SK-N-SH (cell line): ENCODE measurements around the gene KRT13. TPM values are rescaled to one million over a fixed set of nuclear protein-coding genes. Genes with fewer than 3 reads are reported as not detected.

Experiments used
- CTCF ChIA-PET: fragments of 300-600, 350-600 bp; formaldehyde crosslinking; extraction: SDS; loops from one replicate; lab custom pipeline; 2021; lab: Yijun Ruan, JAX
- POLR2A ChIA-PET: fragments of 350-600 bp; sonication (Branson Sonifier 250); formaldehyde crosslinking; extraction: SDS; loops from one replicate; lab custom pipeline; 2020; ENCODE audit warnings: antibody characterized with exemption, inconsistent platforms; lab: Yijun Ruan, JAX
- DNase-seq: peaks from one replicate; pipeline ENCODE4 v3.0.0; 2012
- H2AFZ ChIP-seq: fragments of 200-600 bp; sonication (generic); 2 replicates; pipeline ENCODE4 v1.8.1; 2016; ENCODE audit warnings: antibody characterized with exemption, mild to moderate bottlenecking, low read depth
- H3F3A ChIP-seq: fragments of 200-600 bp; sonication (generic); replicated peaks from 2 replicates; pipeline ENCODE3; 2016; ENCODE audit warnings: antibody characterized with exemption, mild to moderate bottlenecking; ENCODE audit not compliant: insufficient read depth
- H3K27ac ChIP-seq, 2 experiments: fragments of 200-500 bp in 1 of 2; fragments of 200-600 bp in 1 of 2; sonication (Bioruptor generic) in 1 of 2; sonication (generic), shearing (Covaris generic) in 1 of 2; 2 replicates each; pipeline versions ENCODE4 v1.5.1 to v1.6.1; 2014 to 2016; ENCODE audit warnings: low read depth in 2 of 2, inconsistent platforms in 1 of 2, low read length in 1 of 2, mild to moderate bottlenecking in 1 of 2, mixed read lengths in 1 of 2
- H3K27me3 ChIP-seq: fragments of 200-600 bp; sonication (generic), shearing (Covaris generic); 2 replicates; pipeline ENCODE4 v1.6.1; 2016; ENCODE audit warnings: mixed run types; ENCODE audit not compliant: insufficient read depth
- H3K36me3 ChIP-seq, 2 experiments: fragments of 200-500 bp in 1 of 2; fragments of 200-600 bp in 1 of 2; sonication (Bioruptor generic) in 1 of 2; sonication (generic) in 1 of 2; replicated peaks in 1 of 2; 2 replicates each; pipeline versions ENCODE3 to v1.5.1; 2014 to 2016; ENCODE audit warnings: low read length in 1 of 2, mild to moderate bottlenecking in 1 of 2; ENCODE audit not compliant: insufficient read depth in 2 of 2, control insufficient read depth in 1 of 2
- H3K4me1 ChIP-seq, 2 experiments: fragments of 200-500 bp in 1 of 2; fragments of 200-600 bp in 1 of 2; sonication (Bioruptor generic) in 1 of 2; sonication (generic), shearing (Covaris generic) in 1 of 2; 2 replicates each; pipeline versions ENCODE4 v1.5.1 to v1.6.1; 2014 to 2016; ENCODE audit warnings: low read depth in 1 of 2, low read length in 1 of 2, mixed run types in 1 of 2; ENCODE audit not compliant: insufficient read depth in 2 of 2, control insufficient read depth in 1 of 2
- H3K4me2 ChIP-seq: fragments of 200-600 bp; sonication (generic), shearing (Covaris generic); 2 replicates; pipeline ENCODE4 v1.6.1; 2017; ENCODE audit warnings: mixed run types
- H3K4me3 ChIP-seq, 2 experiments: fragments of 200-500 bp in 1 of 2; fragments of 200-600 bp in 1 of 2; sonication (Bioruptor generic) in 1 of 2; sonication (generic), shearing (Covaris generic) in 1 of 2; 2 replicates each; pipeline versions ENCODE4 v1.5.1 to v1.8.1; 2014 to 2016; ENCODE audit warnings: low read depth in 2 of 2, inconsistent platforms in 1 of 2, low read length in 1 of 2, mild to moderate bottlenecking in 1 of 2, mixed read lengths in 1 of 2, moderate library complexity in 1 of 2
- H3K79me2 ChIP-seq: fragments of 200-600 bp; sonication (generic); 2 replicates; pipeline ENCODE4 v1.8.1; 2017; ENCODE audit warnings: mild to moderate bottlenecking; ENCODE audit not compliant: insufficient read depth
- H3K9ac ChIP-seq: fragments of 200-600 bp; sonication (generic); 2 replicates; pipeline ENCODE4 v1.6.1; 2017; ENCODE audit warnings: mixed run types
- H3K9me2 ChIP-seq: fragments of 200-600 bp; sonication (generic); 2 replicates; pipeline ENCODE4 v1.6.1; 2017; ENCODE audit warnings: mixed run types
- H3K9me3 ChIP-seq: fragments of 200-600 bp; sonication (generic); 2 replicates; pipeline ENCODE4 v1.6.1; 2017; ENCODE audit warnings: mixed run types, mild to moderate bottlenecking, moderate library complexity
- H4K20me1 ChIP-seq: fragments of 200-600 bp; sonication (generic); 2 replicates; pipeline ENCODE4 v1.6.1; 2017; ENCODE audit warnings: mild to moderate bottlenecking, mixed run types; ENCODE audit not compliant: insufficient read depth
- CHD2 ChIP-seq: fragments of 150-350 bp; IDR thresholded peaks from 2 replicates; pipeline ENCODE4 v1.6.1; 2018; ENCODE audit warnings: low read length; ENCODE audit not compliant: partially characterized antibody
- CTCF ChIP-seq: fragments of 200-600 bp; sonication (generic); IDR thresholded peaks from 2 replicates; pipeline ENCODE4 v1.6.1; 2017; ENCODE audit warnings: antibody characterized with exemption, mild to moderate bottlenecking, moderate library complexity
- GATA2 ChIP-seq: sonication (generic); formaldehyde crosslinking; IDR thresholded peaks from 2 replicates; pipeline ENCODE4 v1.5.0; 2020; ENCODE audit warnings: mild to moderate bottlenecking, missing genetic modification reagents
- NFIC ChIP-seq: IDR thresholded peaks from 2 replicates; pipeline ENCODE4 v1.4.0; 2012; ENCODE audit warnings: borderline replicate concordance
- PBX3 ChIP-seq: IDR thresholded peaks from 2 replicates; pipeline ENCODE4; 2012
- RAD21 ChIP-seq: IDR thresholded peaks from 2 replicates; pipeline ENCODE4 v1.6.1; 2012; ENCODE audit warnings: mild to moderate bottlenecking, low read length
- RFX5 ChIP-seq: IDR thresholded peaks from 2 replicates; pipeline ENCODE4 v1.6.1; 2012; ENCODE audit warnings: mild to moderate bottlenecking, improper control_type of control experiment, low read length
- SIN3A ChIP-seq: IDR thresholded peaks from 2 replicates; pipeline ENCODE4 v1.6.1; 2012; ENCODE audit warnings: low read depth, mild to moderate bottlenecking, low read length, moderate library complexity, borderline replicate concordance
- SMC3 ChIP-seq: IDR thresholded peaks from 2 replicates; pipeline ENCODE4 v1.6.1; 2012; ENCODE audit warnings: low read depth, low read length, improper control_type of control experiment
- ZBTB33 ChIP-seq: IDR thresholded peaks from 2 replicates; pipeline ENCODE4 v1.4.0; 2012; ENCODE audit warnings: low read depth, borderline replicate concordance
- WGBS: methylation state at CpG from one replicate; pipeline ENCODE4 v1.1.6; 2017; ENCODE audit warnings: low lambda C conversion rate; 5-methylcytosine and 5-hydroxymethylcytosine counted together
- polyA plus RNA-seq, 3 experiments: library from polyadenylated mRNA; depleted of rRNA; stranded (reverse); fragments of >200 nt; gene quantifications; 2 replicates each; pipeline ENCODE4 v1.2.3, GENCODE V29; 2012

The KRT13 gene
- polyA plus RNA-seq, 1 of the 3 experiments (the other 2 are of a cell fraction) = 0.39 TPM

- TF ChIP-seq CHD2 (no peak), ZBTB33 (no peak), RAD21 (peak; percentile 2; the same call in 1 of the 2 replicates), NFIC (0 out of 2 replicates have a peak, but pooled peaks have one; percentile 29), SIN3A (no peak), RFX5 (no peak), GATA2 (CRISPR knock-in tag) (peak; percentile 53)
- H3K9ac ChIP-seq = peak overlapping the region; percentile 51; the same call in 1 of the 2 replicates
- peak; percentile 77 for DNase-seq
- no peak overlapping the region; the same call in 1 of the 2 replicates for H2AFZ ChIP-seq
- H4K20me1 ChIP-seq = no peaks in the 10 kb centered on the region
- H3K4me3 ChIP-seq = no peak overlapping the region
- ChIA-PET CTCF (interaction anchor here (1.0 to 6.1 kb wide), 10 partner anchors 9 to 145 kb away, joined by 3 to 124 read pairs (median 4); no protein-coding TSS in a partner anchor), POLR2A (interaction anchor here (0.6 to 3.3 kb wide), 10 partner anchors 9 to 604 kb away, joined by 3 to 30 read pairs (median 3); partner anchors contain the start of gene EIF1)
- H3K79me2 ChIP-seq = no peaks in the 10 kb centered on the region
- H3K9me3 ChIP-seq = no peaks in the 10 kb centered on the region
- WGBS = 60% methylated on average over 8 of the region's 10 CpGs
- H3K27me3 ChIP-seq = no peaks in the 10 kb centered on the region
- peak overlapping the region; percentile 66 for H3K4me2 ChIP-seq
- H3K36me3 ChIP-seq = no peaks in the 10 kb centered on the region
- H3K4me1 ChIP-seq = peaks cover 41 to 61% of the 10 kb centered on the region in 2 experiments
- H3K9me2 ChIP-seq = no peaks in the 10 kb centered on the region
- H3F3A ChIP-seq = peaks cover 2% of the 10 kb centered on the region
- peak overlapping the region; percentile 59 to 75 for H3K27ac ChIP-seq
Observed at GRCh38 chr17:41520821-41521521, 15.6 kb upstream of the KRT13 start.

GRCh38 chr17:41519501-41520224, 14.3 kb upstream of the KRT13 start:
- H3K9me2 ChIP-seq = no peaks in the 10 kb centered on the region

More at GRCh38 chr17:41519501-41520224, 14.3 kb upstream of the KRT13 start:
- ChIA-PET CTCF (interaction anchor here (1.1 to 6.1 kb wide), 7 partner anchors 9 to 146 kb away, joined by 3 to 124 read pairs (median 4); no protein-coding TSS in a partner anchor), POLR2A (interaction anchor here (1.3 to 3.3 kb wide), 3 partner anchors 10 to 31 kb away, joined by 3 to 30 read pairs (median 3); no protein-coding TSS in a partner anchor)
- H3K4me3 ChIP-seq = no peak overlapping the region
- no peak overlapping the region for H2AFZ ChIP-seq
- no peaks in the 10 kb centered on the region for H3K36me3 ChIP-seq
- no peaks in the 10 kb centered on the region for H4K20me1 ChIP-seq
- H3K9ac ChIP-seq = no peak overlapping the region
- peaks cover 41 to 54% of the 10 kb centered on the region in 2 experiments for H3K4me1 ChIP-seq
- 87% methylated on average over 3 of the region's 11 CpGs for WGBS
- no peak for DNase-seq
- H3K27me3 ChIP-seq = no peaks in the 10 kb centered on the region
- peak overlapping the region in 1 of 2 experiments; percentile 8; a peak in 1 of 4 replicates for H3K27ac ChIP-seq
- H3K9me3 ChIP-seq = no peaks in the 10 kb centered on the region
- peaks cover 2% of the 10 kb centered on the region for H3F3A ChIP-seq
- H3K79me2 ChIP-seq = no peaks in the 10 kb centered on the region
- TF ChIP-seq CTCF (no peak), PBX3 (peak; percentile 29; the same call in 1 of the 2 replicates), GATA2 (CRISPR knock-in tag) (peak; percentile 65), SMC3 (no peak)
- H3K4me2 ChIP-seq = no peak overlapping the region
